Tibial nerve (tissue), 4 donors: ENCODE measurements around the gene GNAQ. TPM values are rescaled to one million over a fixed set of nuclear protein-coding genes. Genes with fewer than 3 reads are reported as not detected.
A peak's percentile ranks its signal among the peaks of the same experiment; 100 is the strongest.

ENCODE experiments used
- DNase-seq, 2 donors: peaks; one replicate each; pipeline ENCODE4 v3.0.0-alpha.2; 2019; ENCODE audit warnings: low spot score in 2 of 2
- H3K27ac ChIP-seq, 4 donors: fragments of 200-600 bp; sonication (generic) in 3 of 4; one replicate each; pipeline ENCODE4 v1.5.1; 2017 to 2019; ENCODE audit warnings: mild to moderate bottlenecking in 1 of 4
- H3K27me3 ChIP-seq, 2 donors: fragments of 200-600 bp; sonication (generic) in 1 of 2; one replicate each; pipeline versions ENCODE4 v1.5.1 to v1.6.0; 2017 to 2019
- H3K36me3 ChIP-seq, 3 donors: fragments of 200-600 bp; sonication (generic); one replicate each; pipeline ENCODE4 v1.5.1; 2018 to 2019
- H3K4me1 ChIP-seq, 4 donors: fragments of 200-600 bp; sonication (generic) in 3 of 4; one replicate each; pipeline ENCODE4 v1.5.1; 2017 to 2019
- H3K4me3 ChIP-seq, 4 donors: fragments of 200-600 bp; sonication (generic) in 3 of 4; one replicate each; pipeline ENCODE4 v1.5.1; 2017 to 2019; ENCODE audit warnings: mild to moderate bottlenecking in 1 of 4, moderate library complexity in 1 of 4
- H3K9me3 ChIP-seq, 4 donors: fragments of 200-600 bp; sonication (generic) in 3 of 4; one replicate each; pipeline ENCODE4 v1.5.1; 2017 to 2019
- CTCF ChIP-seq, 5 experiments: fragments of 200-600 bp in 3 of 5; fragments of 450-650 bp in 2 of 5; sonication (generic) in 3 of 5; IDR thresholded peaks; one replicate each; pipeline ENCODE4 v1.5.1; 2016 to 2019; ENCODE audit warnings: antibody characterized with exemption in 5 of 5, mild to moderate bottlenecking in 3 of 5, moderate library complexity in 2 of 5
- EP300 ChIP-seq, 2 donors: sonication (generic); formaldehyde crosslinking; IDR thresholded peaks; one replicate each; pipeline ENCODE4 v1.6.1; 2017; ENCODE audit warnings: antibody characterized with exemption in 2 of 2, mild to moderate bottlenecking in 1 of 2
- POLR2A ChIP-seq, 2 donors: fragments of 450-650 bp; IDR thresholded peaks; one replicate each; pipeline ENCODE4 v1.6.1; 2017; ENCODE audit warnings: antibody characterized with exemption in 2 of 2, mild to moderate bottlenecking in 2 of 2, moderate library complexity in 2 of 2
- WGBS, 2 donors: methylation state at CpG; one replicate each; pipeline ENCODE4 v1.1.5; 2018; 5-methylcytosine and 5-hydroxymethylcytosine counted together
- total RNA-seq, 4 donors: library from RNA; depleted of rRNA; stranded (reverse); fragments of >200 nt; gene quantifications; one replicate each; pipeline ENCODE4 v1.1.0, GENCODE V29; 2016

Gene GNAQ
- total RNA-seq, 4 donors from 2014 or later, result 38.7 to 50.3 (median 41.6) TPM

- H3K9me3 ChIP-seq, result no peaks in the 10 kb centered on the region
- TF ChIP-seq EP300 (IDR thresholded peaks at IDR 0.05) (no peak), CTCF (IDR thresholded peaks at IDR 0.05) (no peak), POLR2A (IDR thresholded peaks at IDR 0.05) (no peak)
- no peak overlapping the region for H3K27ac ChIP-seq
- no peak overlapping the region for H3K4me3 ChIP-seq
- no peaks in the 10 kb centered on the region for H3K27me3 ChIP-seq
- 73 to 74% methylated on average over 3 of the region's 3 CpGs for WGBS, 2 donors
- H3K36me3 ChIP-seq, result peaks cover 0 to 6% (median 0%) of the 10 kb centered on the region in 3 donors
- peaks cover 0 to 26% (median under 1%) of the 10 kb centered on the region in 4 donors for H3K4me1 ChIP-seq
- DNase-seq, result no peak
Measured at GRCh38 chr9:77968506-77968905, 63.1 kb downstream of the GNAQ start.

DNA sequence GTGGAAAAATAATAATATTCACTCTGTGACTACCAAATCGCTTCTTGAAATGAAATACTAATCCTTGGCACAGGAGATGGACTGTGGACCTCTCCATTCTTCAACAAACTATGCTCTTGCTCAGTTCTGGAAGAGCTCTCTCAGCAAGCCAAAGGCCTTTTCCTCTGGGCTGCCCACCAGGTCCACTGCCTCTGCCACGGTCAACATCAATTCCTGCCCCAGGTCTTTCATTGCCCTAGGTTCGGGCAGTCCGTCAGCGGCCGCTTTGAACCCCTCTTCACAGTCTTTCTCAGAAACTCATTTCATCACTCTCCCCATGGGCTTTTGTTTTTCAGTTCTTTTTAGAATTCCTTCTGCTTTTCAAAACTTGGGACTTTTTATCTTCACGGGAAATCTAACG lies 64.9 kb downstream of the GNAQ start:
- DNase-seq, result no peak
- Histone ChIP-seq H3K36me3 (peaks cover 0 to 6% (median 0%) of the 10 kb centered on the region in 3 donors), H3K27ac (no peak overlapping the region), H3K4me3 (no peak overlapping the region), H3K9me3 (no peaks in the 10 kb centered on the region), H3K4me1 (peaks cover 0 to 28% (median 2%) of the 10 kb centered on the region in 4 donors), H3K27me3 (no peaks in the 10 kb centered on the region)
- WGBS, 2 donors, result 66 to 82% methylated on average over 8 of the region's 8 CpGs
- TF ChIP-seq POLR2A (IDR thresholded peaks at IDR 0.05) (no peak), EP300 (IDR thresholded peaks at IDR 0.05) (no peak), CTCF (IDR thresholded peaks at IDR 0.05) (no peak)

DNA sequence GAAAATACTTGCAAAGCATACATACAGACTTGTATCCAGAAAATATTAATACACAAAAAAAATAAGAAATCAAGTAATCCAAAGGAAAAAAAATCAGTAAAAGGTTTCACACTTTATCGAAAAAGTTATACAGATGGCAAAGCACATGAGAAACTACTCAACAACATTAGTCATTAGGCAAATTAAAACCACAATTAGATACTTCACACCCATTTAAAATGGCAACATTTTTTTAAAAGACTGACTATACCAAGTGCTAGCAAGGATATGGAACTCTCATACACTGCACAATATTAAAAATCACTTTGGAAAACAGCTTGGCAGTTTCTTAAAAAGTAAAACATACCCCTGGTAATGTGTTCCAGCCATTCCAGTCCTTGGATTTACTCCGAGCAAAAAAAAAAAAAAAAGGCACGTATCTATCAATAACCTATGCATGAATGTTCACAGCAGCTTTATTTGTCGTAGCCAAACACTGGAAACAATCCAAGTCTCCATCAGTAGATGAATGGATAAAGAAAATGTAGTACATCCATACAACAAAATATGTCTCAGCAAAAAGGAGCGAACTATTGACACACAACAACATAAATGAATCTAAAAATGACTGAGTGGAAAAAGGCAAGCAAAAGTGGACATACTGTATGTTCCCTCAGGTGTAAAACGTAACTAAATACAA lies 66.0 kb downstream of the GNAQ start:
- no peaks in the 10 kb centered on the region for H3K27me3 ChIP-seq

DNA sequence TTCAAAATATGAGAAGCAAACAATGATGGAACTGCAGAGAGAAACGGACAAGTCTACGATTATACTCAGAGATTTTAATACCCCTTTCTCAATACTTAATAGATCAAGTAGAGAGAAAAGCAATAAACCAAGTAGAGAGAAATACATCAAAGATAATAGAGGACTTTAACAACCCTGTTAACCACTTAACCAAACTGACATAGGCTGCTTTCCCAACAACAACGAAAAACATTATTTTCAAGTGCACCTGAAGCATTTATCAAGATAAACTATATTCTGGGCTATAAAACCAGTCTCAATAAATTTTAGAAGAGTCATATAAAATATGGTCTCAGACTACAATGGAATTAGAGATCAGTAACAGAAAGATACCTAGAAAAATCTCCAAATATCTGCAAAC lies 67.4 kb downstream of the GNAQ start:
- Histone ChIP-seq H3K27ac (no peak overlapping the region), H3K4me3 (no peak overlapping the region), H3K27me3 (no peaks in the 10 kb centered on the region), H3K36me3 (peaks cover 0 to 6% (median 0%) of the 10 kb centered on the region in 3 donors), H3K4me1 (peaks cover 0 to 50% (median 11%) of the 10 kb centered on the region in 4 donors), H3K9me3 (no peaks in the 10 kb centered on the region)
- TF ChIP-seq CTCF (IDR thresholded peaks at IDR 0.05), result no peak
- TF ChIP-seq POLR2A (IDR thresholded peaks at IDR 0.05), result no peak
- no peak for TF ChIP-seq EP300 (IDR thresholded peaks at IDR 0.05)
- WGBS, 2 donors, result 55 to 95% methylated on average over 3 of the region's 3 CpGs
- no peak for DNase-seq

More for the DNA sequence above, 66.0 kb downstream of the GNAQ start:
- WGBS, 2 donors, result 45 to 51% methylated on average over 6 of the region's 6 CpGs
- peaks cover 0 to 6% (median 0%) of the 10 kb centered on the region in 3 donors for H3K36me3 ChIP-seq
- DNase-seq, result no peak
- H3K9me3 ChIP-seq, result no peaks in the 10 kb centered on the region
- no peak overlapping the region for H3K27ac ChIP-seq
- no peak overlapping the region for H3K4me3 ChIP-seq
- peaks cover 0 to 39% (median 9%) of the 10 kb centered on the region in 4 donors for H3K4me1 ChIP-seq
- TF ChIP-seq EP300 (IDR thresholded peaks at IDR 0.05) (no peak), CTCF (IDR thresholded peaks at IDR 0.05) (no peak), POLR2A (IDR thresholded peaks at IDR 0.05) (no peak)

- 35 to 52% methylated on average over 1 of the region's 1 CpG for WGBS, 2 donors
- Histone ChIP-seq H3K27ac (peak overlapping the region in 2 of 4 donors; percentile 40 to 46), H3K27me3 (no peaks in the 10 kb centered on the region), H3K4me3 (no peak overlapping the region), H3K4me1 (peaks cover 0 to 49% (median 11%) of the 10 kb centered on the region in 4 donors), H3K9me3 (no peaks in the 10 kb centered on the region), H3K36me3 (no peaks in the 10 kb centered on the region)
- no peak for DNase-seq
- TF ChIP-seq EP300 (IDR thresholded peaks at IDR 0.05) (no peak), CTCF (IDR thresholded peaks at IDR 0.05) (no peak), POLR2A (IDR thresholded peaks at IDR 0.05) (no peak)
Measured at GRCh38 chr9:77961541-77961940, 70.1 kb downstream of the GNAQ start.
